Esophagus muscularis mucosa (tissue), 4 donors: ENCODE results near the gene MCF2L2.
A peak's percentile ranks its signal among the peaks of the same experiment; 100 is the strongest.

Source experiments
- CTCF ChIP-seq, 3 experiments: fragments of 200-600 bp in 2 of 3; fragments of 450-650 bp in 1 of 3; sonication (generic) in 2 of 3; IDR thresholded peaks; one replicate each; pipeline ENCODE4 v1.5.1; 2017 to 2019; ENCODE audit warnings: antibody characterized with exemption in 3 of 3, mild to moderate bottlenecking in 2 of 3, moderate library complexity in 1 of 3
- EP300 ChIP-seq: sonication (generic); formaldehyde crosslinking; IDR thresholded peaks from one replicate; pipeline ENCODE4 v1.6.1; 2017; ENCODE audit warnings: antibody characterized with exemption
- POLR2A ChIP-seq: fragments of 450-650 bp; IDR thresholded peaks from one replicate; pipeline ENCODE4 v1.6.1; 2017; ENCODE audit warnings: antibody characterized with exemption, moderate library complexity, mild to moderate bottlenecking, low read depth

DNA sequence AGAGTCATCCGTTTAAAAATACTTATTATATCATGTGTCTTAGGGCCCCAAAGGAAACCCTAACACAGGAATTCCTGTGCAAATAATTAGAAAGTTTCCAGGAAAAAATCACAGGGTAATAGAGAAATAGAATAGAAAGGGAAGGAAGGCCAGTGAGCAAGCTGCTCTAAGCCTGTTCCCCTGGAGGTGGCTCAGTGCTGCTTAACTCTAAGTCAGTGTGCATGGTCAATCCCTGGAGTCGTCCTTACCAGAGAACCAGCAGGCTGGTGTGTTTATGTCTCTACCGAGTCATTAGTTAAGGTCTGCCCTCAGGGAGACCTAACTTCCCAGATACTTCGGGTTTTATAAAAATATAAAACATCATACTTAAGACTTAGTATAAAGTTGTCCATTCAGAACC is 21.0 kb upstream of the MCF2L2 start:
- no peak for TF ChIP-seq POLR2A
- no peak for TF ChIP-seq EP300
- peak in 1 of 3 experiments; percentile 10 for TF ChIP-seq CTCF (IDR thresholded peaks at IDR 0.05)
